Retinal pigment epithelial cell (primary cell): Measurements from ENCODE around the gene C1QC.

Experiments
- DNase-seq: peaks from one replicate; pipeline ENCODE4 v3.0.0-alpha.2; 2010; ENCODE audit warnings: low read depth
- H3K4me3 ChIP-seq: 2 replicates; pipeline ENCODE4 v1.5.1; 2011; ENCODE audit warnings: mild to moderate bottlenecking, low read length, control low read depth, moderate library complexity
- TF ChIP-seq, protein P1 (sequence below): conservative IDR thresholded peaks from 2 replicates; pipeline ENCODE4 v1.5.1; 2011; ENCODE audit warnings: low read depth, low read length, control low read depth, inconsistent platforms

C1QC gene

DNA sequence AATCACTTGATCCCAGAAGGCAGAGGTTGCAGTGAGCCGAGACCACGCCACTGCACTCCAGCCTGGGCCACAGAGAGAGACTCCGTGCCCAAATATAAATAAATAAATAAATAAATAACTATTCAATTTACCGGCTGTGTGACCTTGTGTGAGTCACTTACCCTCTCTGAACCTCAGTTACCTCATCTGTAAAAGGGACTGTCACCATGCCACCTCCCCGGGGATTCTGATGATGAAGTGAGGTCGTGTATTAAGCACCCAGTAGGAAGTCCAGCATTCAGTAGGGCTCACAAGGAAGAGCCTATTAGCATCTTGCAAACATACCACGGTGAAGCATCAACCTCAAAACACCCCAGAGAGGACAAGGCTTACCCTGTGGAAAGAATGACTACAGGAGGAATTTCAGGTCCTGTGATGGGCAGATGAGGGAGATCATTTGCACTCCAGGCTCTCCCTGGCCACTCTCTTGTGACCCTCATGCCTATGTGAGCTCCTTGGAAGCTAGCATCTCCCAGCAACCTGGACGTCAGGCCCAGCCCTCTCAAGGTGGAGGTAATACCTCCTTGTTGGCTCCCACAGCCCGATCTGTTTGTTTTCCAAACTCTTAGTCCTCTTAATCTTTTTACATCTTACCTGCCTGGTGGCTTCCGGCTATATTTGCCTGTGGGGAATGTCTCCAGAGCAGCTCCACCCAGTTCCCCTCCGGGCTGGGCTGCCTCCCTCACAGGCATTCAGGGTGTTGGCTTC, 14.6 kb upstream of the C1QC start:
- no peak for DNase-seq
- TF ChIP-seq, protein P1, sequence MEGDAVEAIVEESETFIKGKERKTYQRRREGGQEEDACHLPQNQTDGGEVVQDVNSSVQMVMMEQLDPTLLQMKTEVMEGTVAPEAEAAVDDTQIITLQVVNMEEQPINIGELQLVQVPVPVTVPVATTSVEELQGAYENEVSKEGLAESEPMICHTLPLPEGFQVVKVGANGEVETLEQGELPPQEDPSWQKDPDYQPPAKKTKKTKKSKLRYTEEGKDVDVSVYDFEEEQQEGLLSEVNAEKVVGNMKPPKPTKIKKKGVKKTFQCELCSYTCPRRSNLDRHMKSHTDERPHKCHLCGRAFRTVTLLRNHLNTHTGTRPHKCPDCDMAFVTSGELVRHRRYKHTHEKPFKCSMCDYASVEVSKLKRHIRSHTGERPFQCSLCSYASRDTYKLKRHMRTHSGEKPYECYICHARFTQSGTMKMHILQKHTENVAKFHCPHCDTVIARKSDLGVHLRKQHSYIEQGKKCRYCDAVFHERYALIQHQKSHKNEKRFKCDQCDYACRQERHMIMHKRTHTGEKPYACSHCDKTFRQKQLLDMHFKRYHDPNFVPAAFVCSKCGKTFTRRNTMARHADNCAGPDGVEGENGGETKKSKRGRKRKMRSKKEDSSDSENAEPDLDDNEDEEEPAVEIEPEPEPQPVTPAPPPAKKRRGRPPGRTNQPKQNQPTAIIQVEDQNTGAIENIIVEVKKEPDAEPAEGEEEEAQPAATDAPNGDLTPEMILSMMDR: no peak

DNA sequence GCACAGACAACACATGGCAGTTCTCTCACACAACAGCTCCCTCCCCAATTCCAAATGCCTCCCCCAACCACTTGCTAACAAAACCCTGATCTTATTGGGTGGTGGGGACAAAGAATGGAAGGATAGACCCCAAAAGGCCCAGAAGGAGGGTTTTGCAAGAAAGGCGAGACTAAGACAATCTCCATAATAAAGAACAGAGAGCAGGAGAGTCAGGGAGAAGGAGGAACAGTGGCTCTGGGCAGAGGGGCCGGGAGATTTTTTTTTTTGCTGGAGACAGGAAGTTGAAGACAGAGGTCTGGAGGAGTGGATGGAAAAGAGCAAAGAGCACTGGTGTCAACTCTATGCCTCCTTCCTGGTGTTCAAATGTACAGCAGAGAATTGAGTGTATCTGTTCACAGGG, 13.5 kb upstream of the C1QC start:
- DNase-seq: no peak
- no peak overlapping the region for H3K4me3 ChIP-seq
- TF ChIP-seq, protein P1: no peak

More for the DNA sequence above, 14.6 kb upstream of the C1QC start:
- H3K4me3 ChIP-seq: no peak overlapping the region

DNA sequence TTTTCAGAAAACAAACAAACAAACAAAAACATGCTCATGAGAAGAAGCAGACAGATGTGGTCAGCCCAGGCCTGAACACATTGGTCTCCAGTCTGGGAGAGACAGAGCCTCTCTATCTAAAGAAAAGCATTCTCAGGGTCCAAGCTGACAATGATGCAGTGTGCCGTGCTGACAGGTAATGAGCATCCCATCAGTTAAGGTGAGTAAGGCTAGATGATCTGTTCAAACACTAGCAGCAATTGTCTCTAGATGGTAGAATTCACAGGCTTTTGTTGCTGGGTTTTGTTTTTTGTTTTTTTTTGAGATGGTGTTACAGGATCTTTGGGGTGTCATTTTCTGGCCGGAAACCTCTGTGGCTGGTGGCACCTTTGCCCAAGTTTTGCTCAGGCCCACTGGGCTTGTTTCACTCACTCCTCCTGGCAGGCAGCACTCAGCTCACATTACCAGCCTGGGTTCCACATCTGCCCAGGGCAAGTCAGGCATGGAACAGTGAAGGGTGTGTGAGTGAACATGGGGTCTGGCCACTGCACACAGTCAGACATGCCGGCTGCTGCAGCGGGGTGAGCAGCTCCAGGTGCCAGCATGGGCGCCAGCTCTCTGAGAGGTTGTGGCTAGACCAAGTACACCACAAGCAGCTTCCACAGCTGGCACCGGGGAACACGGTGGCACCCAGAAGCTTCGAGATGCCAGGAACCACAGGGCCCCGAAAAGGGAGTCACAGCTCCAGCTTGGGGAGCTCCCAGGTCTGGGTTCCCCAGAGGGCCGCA, 9.6 kb upstream of the C1QC start:
- TF ChIP-seq, protein P1: no peak
- DNase-seq: no peak
- no peak overlapping the region for H3K4me3 ChIP-seq

DNA sequence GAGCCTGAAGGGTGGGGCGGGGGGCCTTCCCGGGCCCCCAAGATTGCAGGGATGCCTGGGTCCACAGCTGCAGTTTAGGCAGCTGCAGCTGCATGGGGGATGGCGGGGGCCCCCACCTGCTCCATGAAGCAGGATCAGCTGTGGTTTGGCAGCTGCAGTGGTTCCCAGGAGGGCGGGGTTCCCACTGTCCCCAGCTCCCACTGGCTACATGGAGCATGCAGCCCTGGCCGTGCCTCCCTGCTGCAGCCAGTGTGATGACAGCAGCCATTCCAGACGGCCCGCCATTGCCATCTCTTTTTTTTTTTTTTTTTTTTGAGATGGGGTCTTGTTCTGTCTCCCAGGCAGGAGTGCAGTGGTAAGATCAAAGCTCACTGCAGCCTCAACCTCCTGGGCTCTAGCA, 8.0 kb upstream of the C1QC start:
- no peak overlapping the region for H3K4me3 ChIP-seq
- TF ChIP-seq, protein P1: no peak
- no peak for DNase-seq

DNA sequence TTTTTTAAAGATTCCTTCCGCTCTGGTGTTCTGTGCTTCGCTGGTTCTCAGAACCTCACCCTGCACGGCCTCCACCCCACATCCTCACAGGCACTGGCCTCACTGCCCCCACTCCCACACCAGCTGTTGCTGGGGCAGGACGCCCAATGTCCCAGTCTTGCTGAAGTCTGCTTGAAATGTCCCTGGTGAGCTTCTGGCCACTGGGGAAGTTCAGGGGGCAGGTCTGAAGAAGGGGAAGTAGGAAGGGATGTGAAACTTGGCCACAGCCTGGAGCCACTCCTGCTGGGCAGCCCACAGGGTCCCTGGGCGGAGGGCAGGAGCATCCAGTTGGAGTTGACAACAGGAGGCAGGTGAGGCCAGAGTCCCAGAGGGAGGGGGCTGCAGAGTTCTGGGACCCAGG, 7.1 kb upstream of the C1QC start, which contains the start of gene C1QA:
Gene C1QA, plus strand, starts transcription at position 276 of the 400 bp plus-strand sequence. CDS start 989 bp downstream, outside the sequence.
- H3K4me3 ChIP-seq: no peak within 1 kb of the TSS
- DNase-seq: no peak
- TF ChIP-seq, protein P1: no peak

DNA sequence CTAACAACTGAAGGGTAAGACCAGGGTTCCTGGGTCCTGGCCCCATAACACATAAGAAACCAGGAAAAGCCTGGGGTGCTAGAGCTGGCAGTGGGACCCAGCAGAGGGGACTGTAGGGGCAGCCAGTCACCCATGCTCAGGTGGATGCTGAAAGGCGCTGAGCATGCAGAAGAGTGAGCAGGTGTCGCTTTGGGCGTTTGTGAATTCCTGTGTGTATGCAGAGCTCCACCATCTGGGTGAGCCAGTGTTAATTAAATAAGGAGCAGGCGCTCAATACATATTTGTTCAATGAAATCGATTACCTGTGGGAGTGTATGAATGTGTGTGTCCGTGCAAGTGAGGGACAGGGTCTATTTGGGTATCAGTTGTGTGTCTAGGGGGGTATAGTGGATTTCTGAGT, 6.5 kb upstream of the C1QC start:
- H3K4me3 ChIP-seq: no peak overlapping the region
- TF ChIP-seq, protein P1: no peak
- DNase-seq: no peak
